ENCODE data around the gene ATP6V1F.

Gene ATP6V1F

GRCh38 chr7:128869138-128869943 is 6.7 kb downstream of the ATP6V1F start:
- DNase-seq: peak; percentile 35

- no peak for DNase-seq
Measured at GRCh38 chr7:128869944-128870285, 7.3 kb downstream of the ATP6V1F start.

DNA sequence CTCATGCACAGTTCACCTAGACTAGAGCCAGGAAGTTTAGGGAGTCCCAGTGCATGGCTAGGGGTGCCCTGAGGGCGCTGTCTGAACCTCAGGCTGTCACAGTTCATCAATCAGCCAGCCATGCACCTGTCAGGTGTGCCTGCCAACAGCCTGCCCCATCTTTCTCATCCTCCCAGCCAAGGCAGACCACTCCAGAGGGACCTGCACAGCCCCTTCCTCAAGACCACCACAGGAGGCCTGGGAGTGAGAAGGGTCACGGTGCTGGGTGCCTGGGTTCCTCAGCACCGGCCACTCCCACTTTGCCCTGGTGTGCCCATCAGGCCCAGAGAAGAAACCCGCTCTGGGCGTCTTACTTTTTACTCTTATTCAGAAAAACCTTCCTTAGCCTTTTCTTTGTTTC is 8.4 kb downstream of the ATP6V1F start:
- no peak for DNase-seq

- DNase-seq: no peak
Measured at GRCh38 chr7:128872394-128872824, 9.8 kb downstream of the ATP6V1F start.

- no peak for DNase-seq
Measured at GRCh38 chr7:128873234-128873633, 10.6 kb downstream of the ATP6V1F start.

DNA sequence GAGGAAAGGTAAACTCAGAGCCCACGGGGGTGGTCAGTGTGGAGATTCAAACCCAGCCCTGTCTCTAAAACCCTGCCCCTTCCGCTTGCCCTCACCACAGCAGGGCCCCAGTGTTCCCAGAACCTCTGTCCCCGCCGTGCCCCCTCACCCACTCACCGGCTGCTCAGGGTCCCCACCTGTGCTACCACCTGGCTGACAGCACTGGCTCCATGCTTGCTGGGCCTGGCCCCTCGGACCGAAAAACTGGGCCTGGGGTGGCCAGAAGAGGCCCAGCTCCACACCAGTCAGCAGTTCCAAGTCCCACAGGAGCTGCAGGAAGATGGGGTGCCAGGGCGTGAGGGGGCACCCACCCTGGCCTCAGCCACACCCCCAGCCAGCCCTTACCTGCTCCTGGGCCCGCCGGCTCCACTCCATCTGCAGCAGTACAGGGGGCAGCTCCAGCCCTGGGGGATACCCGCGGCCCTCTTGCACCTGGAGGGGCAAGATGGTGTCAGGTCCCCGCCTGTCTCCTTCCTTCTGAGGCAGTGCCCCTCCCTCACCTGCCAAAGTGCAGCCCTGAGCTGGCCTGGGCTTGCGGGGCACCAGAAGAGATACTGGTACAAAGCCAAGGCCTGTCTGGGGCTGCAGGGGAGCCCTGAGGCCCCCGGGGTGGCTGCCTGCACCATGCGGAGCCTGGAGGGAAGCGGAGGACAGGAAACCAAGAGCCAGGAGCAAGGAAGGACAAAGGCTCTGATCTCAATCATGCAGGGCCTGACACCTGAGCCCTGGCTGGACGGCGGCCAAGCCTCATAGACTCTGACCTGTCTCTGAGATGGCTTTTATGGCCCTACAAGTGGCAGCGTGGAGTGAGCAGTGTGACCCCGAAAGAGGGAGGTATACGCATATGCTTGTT is 11.7 kb downstream of the ATP6V1F start:
- no peak for DNase-seq

- no peak for DNase-seq
Measured at GRCh38 chr7:128875523-128875948, 12.9 kb downstream of the ATP6V1F start.

DNA sequence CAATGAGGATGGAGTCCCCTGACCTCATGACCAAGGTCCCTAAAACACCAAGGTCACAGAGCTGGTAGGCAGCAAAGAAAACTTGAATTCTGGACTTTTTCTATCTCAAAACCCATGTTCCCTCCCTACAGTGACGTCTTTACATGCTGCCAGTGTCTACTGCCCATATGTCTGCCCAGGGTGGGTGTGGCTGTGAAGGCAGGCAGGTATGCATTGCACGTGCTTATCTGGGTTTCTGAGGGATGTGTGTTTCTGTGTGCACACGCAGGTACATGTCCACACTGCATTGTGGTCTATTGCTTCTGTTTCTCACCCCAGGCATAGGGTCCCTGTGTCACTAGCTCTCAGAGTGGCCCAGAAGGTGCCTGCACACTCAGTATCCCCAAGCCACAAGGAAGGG is 13.5 kb downstream of the ATP6V1F start:
- no peak for DNase-seq

DNA sequence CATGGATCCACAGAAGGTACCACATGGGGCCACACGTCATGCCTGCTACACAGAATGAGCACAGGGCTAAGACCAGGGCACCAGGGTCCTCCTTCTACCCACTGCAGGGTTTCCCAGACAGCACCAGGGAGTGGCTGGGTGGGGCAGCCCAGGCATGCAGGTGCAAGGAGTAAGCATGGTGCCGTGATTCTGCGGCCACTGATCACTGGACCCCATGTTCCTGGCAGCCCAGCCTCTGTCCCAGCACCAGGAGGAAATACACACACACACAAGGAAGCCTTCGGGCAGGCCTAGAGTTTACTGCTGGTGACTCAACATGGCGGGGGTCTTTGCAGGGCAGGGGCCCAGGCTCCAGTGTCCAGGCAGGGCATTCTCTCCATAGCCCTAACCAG is 13.9 kb downstream of the ATP6V1F start:
- no peak for DNase-seq

- no peak for DNase-seq
Measured at GRCh38 chr7:128876978-128877755, 14.5 kb downstream of the ATP6V1F start.

GRCh38 chr7:128877756-128878120 is 15.1 kb downstream of the ATP6V1F start:
- DNase-seq: no peak

- DNase-seq: no peak
Measured at GRCh38 chr7:128878226-128879105, 15.8 kb downstream of the ATP6V1F start.

DNA sequence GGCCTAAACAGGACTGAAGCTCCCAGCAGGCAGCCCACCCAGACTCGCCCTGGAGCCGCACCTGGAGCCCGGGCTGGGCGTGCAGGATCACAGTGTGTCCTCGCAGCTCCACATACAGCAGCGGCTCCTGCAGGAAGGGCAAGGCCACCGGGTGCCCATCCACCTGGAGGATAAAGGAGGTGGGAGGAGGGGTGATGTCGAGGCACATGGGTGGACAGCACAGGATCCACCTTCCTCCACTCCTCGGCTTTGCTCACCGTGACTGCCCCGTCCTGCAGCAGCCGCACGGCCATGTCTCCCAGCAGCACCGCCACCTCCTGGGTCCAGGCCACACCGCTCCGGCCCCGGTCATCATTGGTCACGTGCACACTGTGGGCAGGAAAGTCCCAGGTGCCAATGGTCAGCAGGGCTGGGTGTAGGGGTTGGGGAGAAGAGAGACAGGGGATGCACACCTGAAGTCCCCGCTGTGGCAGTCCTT is 16.8 kb downstream of the ATP6V1F start:
- no peak for DNase-seq

- DNase-seq: no peak
Measured at GRCh38 chr7:128879939-128880746, 17.5 kb downstream of the ATP6V1F start.

DNA sequence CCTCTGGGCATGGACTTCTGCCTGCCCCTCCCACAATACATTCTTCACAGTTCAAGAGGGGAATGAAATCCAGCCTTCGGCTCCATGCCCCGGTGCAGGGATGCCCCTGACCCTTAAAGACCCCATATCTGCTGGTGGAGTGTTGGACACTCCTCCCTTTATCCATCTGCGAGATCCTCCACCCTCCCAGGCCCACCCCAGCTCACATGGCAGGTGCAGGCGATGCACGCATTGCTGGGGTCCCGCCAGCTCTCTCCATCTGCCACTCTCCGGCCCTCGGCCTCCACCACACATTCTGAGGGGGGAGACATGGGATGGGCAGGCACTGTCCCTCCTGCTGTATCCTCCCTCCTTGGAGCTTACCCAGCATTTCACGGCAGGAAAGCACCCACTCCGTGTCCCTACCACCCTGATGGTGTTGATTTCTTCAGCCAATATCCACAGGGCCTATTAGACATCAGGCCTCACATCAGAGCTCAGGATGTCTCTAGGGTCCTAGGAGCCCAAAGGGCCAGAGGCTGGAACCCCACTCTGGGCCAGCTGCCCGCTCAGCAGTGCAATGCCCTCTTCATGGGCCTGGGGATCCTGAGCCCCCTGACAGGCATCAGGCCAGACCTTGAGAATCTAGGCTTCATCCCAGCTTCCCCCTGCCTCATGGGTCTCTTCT is 18.3 kb downstream of the ATP6V1F start:
- DNase-seq: no peak

DNA sequence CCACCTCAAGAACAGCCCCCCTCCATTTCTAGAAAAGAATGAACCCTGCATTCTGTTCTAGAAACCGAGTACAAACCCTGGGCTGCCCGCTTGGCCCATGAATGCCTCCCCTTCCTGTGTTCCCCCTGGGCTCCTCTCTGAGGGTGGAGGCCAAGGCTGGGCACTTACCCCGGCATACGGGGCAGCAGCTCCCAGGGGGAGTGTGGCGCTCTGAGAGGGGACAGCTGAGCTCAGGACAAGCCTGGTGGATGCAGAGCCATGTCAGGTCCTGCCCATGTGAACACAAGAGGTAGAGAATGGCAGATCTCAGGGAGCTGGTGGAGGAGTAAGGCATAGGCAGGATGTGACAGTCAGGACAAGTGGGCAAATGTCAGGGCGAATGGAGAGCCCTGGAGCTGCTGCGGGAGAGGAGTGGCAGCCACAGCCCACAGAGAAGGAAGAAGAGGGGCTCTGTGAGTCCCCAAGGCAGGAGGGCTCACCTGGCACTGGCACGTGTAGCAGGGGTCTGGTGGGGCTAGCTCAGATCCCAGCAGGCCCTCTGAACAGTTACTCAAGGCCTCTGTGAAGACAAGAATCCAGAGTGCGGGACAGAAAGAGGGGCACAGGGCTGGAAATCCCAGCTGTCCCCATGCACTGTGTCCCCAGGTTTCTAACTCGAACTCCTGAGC is 18.9 kb downstream of the ATP6V1F start:
- no peak for DNase-seq

DNA sequence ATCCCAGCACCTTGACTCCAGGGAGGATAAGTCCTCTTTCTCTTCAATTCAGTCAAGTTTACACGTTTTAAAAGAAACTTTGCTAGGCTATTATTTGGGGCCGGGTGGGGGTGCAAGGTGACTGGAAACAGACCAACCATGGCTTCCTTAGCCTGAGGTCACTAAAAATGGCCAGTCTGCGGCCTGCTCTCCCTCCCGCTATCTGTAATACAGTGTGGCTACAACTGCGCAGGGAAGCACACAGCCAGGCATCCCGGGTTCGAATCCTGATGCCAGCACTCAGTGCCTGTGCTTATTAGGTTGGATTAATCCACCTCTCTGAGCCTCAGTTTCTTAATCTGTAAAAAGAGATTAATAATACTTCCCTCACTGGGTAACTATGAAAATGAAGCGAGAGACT is 19.5 kb downstream of the ATP6V1F start:
- DNase-seq: no peak

- peak; percentile 83 for DNase-seq
Measured at GRCh38 chr7:128883622-128884448, 21.2 kb downstream of the ATP6V1F start.
